Measurements from ENCODE around the gene OR52N4. TPM values are rescaled to one million over a fixed set of nuclear protein-coding genes. Genes with fewer than 3 reads are reported as not detected.
"Not testable (repeated sequence)": the region's sequence is repeated elsewhere in the genome, so short reads cannot be mapped to it uniquely, and the experiment has no call there.

OR52N4 gene
- total RNA-seq = 0.52 and 0.57 TPM in 2 replicates

- intact Hi-C loops (cut with micrococcal nuclease) = no loop called here
Observed at GRCh38 chr11:5753943-5754342, at the start of gene OR52N4. Gene OR52N4 (plus strand): TSS chr11:5754243. CDS start chr11:5754741, 498 bp downstream.

- intact Hi-C loops (cut with micrococcal nuclease) = loop anchor here (2.0 kb wide), 1 partner anchor 21 kb away; the partner anchor contains the start of gene TRIM5
Observed at GRCh38 chr11:5705688-5706087, 48.4 kb upstream of the OR52N4 start.

- intact Hi-C loops (cut with micrococcal nuclease) = loop anchor here (1.0 kb wide), 2 partner anchors 28 to 112 kb away; no protein-coding TSS in a partner anchor
Observed at GRCh38 chr11:5712507-5712906, 41.5 kb upstream of the OR52N4 start.

GRCh38 chr11:5713695-5714094 lies 40.3 kb upstream of the OR52N4 start:
- intact Hi-C loops (cut with micrococcal nuclease) = no loop called here

- intact Hi-C loops (cut with micrococcal nuclease) = not testable (repeated sequence)
Observed at GRCh38 chr11:5716518-5716917, 37.5 kb upstream of the OR52N4 start.

- intact Hi-C loops (cut with micrococcal nuclease) = no loop called here
Observed at GRCh38 chr11:5719703-5720495, 34.1 kb upstream of the OR52N4 start.

- intact Hi-C loops (cut with micrococcal nuclease) = no loop called here
Observed at GRCh38 chr11:5722622-5723021, 31.4 kb upstream of the OR52N4 start.

- intact Hi-C loops (cut with micrococcal nuclease) = no loop called here
Observed at GRCh38 chr11:5726351-5726750, 27.7 kb upstream of the OR52N4 start.

- intact Hi-C loops (cut with micrococcal nuclease) = no loop called here
Observed at GRCh38 chr11:5727691-5728090, 26.4 kb upstream of the OR52N4 start.

- intact Hi-C loops (cut with micrococcal nuclease) = no loop called here
Observed at GRCh38 chr11:5736396-5736795, 17.6 kb upstream of the OR52N4 start, which contains the start of gene OR56B1. Gene OR56B1 (plus strand): TSS chr11:5736448. CDS start chr11:5736517, 69 bp downstream.

- intact Hi-C loops (cut with micrococcal nuclease) = no loop called here
Observed at GRCh38 chr11:5737091-5737490, 17.0 kb upstream of the OR52N4 start.

GRCh38 chr11:5737670-5738392 lies 16.2 kb upstream of the OR52N4 start:
- intact Hi-C loops (cut with micrococcal nuclease) = no loop called here

GRCh38 chr11:5738431-5738830 lies 15.6 kb upstream of the OR52N4 start:
- intact Hi-C loops (cut with micrococcal nuclease) = no loop called here

- intact Hi-C loops (cut with micrococcal nuclease) = no loop called here
Observed at GRCh38 chr11:5746614-5747013, 7.4 kb upstream of the OR52N4 start.

GRCh38 chr11:5749836-5750235 lies 4.2 kb upstream of the OR52N4 start:
- intact Hi-C loops (cut with micrococcal nuclease) = no loop called here

- intact Hi-C loops (cut with micrococcal nuclease) = no loop called here
Observed at GRCh38 chr11:5767056-5767455, 13.0 kb downstream of the OR52N4 start.

- intact Hi-C loops (cut with micrococcal nuclease) = no loop called here
Observed at GRCh38 chr11:5783255-5783654, 29.2 kb downstream of the OR52N4 start, which contains the start of gene OR52N5. Gene OR52N5 (minus strand): TSS chr11:5783355. CDS start chr11:5778634, 4,721 bp downstream.

GRCh38 chr11:5791165-5791564 lies 37.1 kb downstream of the OR52N4 start, which contains the start of gene OR52N1:
Gene OR52N1 (minus strand): TSS chr11:5791265. CDS start chr11:5788816, 2,449 bp downstream.
- intact Hi-C loops (cut with micrococcal nuclease) = no loop called here

GRCh38 chr11:5796541-5796940 lies 42.5 kb downstream of the OR52N4 start:
- intact Hi-C loops (cut with micrococcal nuclease) = no loop called here

- intact Hi-C loops (cut with micrococcal nuclease) = no loop called here
Observed at GRCh38 chr11:5803982-5804381, 49.9 kb downstream of the OR52N4 start.

Data from T-helper 2 cell treated with Interferon-gamma antibody and Interleukin-4, amounts not matched to agents 100 ng/mL and 5 ng/mL, for 36 hours (primary cell).